Adipose tissue (tissue), 3 donors: ENCODE measurements around the gene CRACR2A. TPM values are rescaled to one million over a fixed set of nuclear protein-coding genes. Genes with fewer than 3 reads are reported as not detected.

Experiments used
- H3K27ac ChIP-seq: one replicate; pipeline ENCODE4 v1.5.1; 2013; ENCODE audit warnings: low read depth, low read length
- WGBS, 3 donors: extraction: QIAGEN DNeasy Blood & Tissue Kit; methylation state at CpG; one replicate each; pipeline ENCODE4 v1.1.7; 2013; 5-methylcytosine and 5-hydroxymethylcytosine counted together
- polyA plus RNA-seq, 3 donors: library from polyadenylated mRNA; stranded (reverse); fragments of 200-250 nt; gene quantifications; one replicate each; pipeline ENCODE4 v1.2.3, GENCODE V29; 2013
- donor health status: healthy with polysubstance abuse.
- donor health status: Bipolar disorder and iron deficiency.
- donor health status: healthy.

The CRACR2A gene
- polyA plus RNA-seq, 3 donors: 1.2 to 4.4 (median 1.5) TPM

DNA sequence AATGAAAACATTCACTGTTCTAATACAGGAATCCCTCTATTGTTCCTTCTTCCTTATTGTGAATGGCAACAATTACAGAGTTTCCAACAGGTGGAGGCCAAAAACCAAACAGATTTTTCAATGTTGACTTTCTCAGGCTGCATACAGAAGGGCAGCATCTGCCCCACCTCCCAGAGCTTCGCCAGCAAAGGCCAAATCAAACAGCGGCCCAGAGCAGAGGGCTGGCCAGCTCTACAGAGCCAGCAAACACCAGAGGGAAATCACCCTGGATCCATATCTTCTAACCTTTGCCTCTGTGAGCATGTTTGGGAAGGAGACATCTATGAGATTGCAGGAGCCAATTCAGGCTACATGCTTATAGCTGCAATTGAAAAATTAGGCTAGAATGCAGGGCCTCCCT, 4.4 kb upstream of the CRACR2A start:
- 19 to 80% (median 70%) methylated on average over 2 of the region's 2 CpGs for WGBS, 3 donors
- no peak overlapping the region for H3K27ac ChIP-seq

DNA sequence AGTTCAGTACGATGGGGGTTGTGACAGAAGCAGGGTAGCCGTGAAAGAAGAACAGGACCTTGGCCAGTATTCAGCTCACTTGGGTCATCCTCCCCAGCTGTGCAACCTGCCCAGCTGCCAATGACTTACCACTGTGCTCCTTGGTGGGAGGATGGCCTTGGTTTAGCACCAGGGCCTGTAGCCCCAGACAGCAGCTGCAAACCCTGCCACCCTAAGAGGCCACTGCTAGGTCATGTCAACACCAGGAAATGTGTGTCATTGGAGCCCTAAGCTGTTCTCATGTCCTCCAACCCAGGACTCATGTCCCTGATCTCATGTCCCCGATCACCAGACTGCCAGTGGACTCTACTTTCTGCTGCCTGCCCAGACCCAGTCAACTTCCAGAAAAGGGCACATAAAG, 3.0 kb upstream of the CRACR2A start:
- 79 to 86% (median 84%) methylated on average over 3 of the region's 3 CpGs for WGBS, 3 donors
- H3K27ac ChIP-seq: no peak overlapping the region

DNA sequence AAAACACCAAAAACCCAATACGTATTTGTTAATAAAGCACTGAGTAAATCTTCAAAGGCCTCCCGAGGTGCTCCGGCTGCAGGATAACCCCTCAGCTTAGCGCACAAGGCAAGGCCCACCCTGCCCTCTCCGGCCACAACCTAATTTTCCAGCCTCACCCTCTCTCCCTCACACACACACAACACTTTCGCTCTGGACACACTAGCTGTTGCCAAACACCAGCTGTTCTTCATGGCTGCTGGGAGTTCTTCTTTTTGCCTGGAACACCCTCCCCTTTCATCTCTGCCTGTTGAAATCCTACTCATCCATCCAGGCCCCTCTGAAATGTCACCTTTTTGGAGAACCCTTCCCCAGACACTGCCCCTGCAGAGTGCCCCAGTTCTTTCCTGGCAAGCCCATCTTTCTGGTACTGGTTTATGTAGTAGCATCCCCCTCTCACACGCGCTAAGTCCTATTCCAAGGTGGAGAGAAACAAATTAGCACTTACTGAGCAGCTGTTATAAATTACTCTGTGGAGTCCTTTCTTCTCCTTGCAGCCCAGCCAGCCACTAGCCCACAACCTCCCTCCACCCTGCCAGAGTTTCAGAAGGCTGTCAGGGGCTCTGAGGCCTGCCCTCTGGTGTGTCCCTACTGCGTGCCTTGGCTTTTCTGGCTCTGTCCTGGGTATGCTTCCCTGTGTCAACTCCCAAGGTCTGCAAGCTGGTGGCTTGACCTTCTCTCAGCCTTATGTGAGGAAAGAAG, 805 bp upstream of the CRACR2A start:
- no peak overlapping the region for H3K27ac ChIP-seq
- WGBS, 3 donors: 48 to 83% (median 52%) methylated on average over 9 of the region's 9 CpGs

DNA sequence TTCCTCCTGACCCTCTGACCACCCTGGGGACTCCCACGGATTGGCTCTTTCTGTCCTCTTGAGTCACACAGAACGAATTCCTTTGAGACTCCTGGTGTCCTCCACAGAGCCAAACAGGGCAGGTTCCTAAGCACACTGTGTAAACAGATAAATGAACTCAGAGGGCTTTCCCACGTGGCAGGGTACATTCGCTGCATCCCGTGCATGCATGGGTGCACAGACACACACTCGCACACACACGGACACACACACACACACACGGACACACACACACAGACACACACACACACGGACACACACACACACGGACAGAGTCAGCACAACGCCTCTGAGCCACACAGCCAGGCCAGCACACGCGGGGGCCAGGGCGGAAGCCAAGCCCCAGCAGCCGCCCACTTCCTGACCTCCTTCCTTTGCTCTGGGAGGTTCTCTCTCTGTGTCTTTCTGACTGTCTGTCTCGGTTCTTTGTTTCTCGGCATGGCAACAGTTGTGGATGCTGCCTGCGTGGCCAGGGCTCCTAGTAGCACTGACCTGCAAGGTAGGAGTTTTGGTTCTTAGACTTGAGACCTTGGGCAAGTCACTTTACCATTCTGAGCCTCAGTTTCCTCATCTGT, 706 bp downstream of the CRACR2A start:
- no peak overlapping the region for H3K27ac ChIP-seq
- 13 to 47% (median 20%) methylated on average over 18 of the region's 18 CpGs for WGBS, 3 donors

DNA sequence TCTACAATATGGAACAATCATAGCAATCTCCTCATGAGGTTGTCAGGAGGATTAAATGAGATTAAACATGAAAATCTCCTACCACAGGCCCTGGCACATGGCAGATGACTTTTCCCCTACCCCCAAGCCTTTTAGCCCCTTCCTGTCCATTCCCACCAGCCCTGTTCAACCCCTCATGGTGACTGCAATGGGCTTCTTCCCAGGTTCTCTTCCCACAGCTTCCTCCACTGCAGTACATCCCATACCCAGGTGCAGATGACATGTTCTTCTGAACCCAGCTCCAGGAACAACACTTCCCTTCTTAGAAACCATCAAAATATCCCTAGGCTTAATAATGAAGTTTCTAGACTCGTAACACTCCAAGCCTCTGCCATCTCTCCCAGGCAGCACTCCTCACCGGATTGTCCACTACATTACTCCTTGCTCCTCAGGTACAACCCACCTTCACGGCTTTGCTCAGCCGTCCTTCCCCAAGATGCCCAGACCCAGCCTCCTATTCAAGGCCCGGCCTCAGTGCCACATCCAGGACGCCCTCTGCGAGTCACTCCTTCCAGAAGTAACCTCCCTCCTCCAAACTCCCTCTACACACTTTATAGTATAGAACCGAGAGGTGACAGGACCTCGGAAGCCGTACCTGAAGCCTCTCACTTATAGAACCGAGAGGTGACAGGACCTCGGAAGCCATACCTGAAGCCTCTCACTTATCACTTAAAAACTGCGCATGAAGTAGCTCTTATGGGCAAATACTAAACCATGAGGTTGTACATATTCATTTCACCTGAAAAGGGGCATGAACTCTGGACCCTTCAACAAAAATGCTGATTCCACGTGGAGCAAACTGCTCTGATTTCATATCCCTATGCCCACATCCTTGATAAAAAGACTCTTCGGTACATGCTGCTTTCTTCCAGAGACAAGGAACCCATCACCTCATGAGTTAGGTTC, 1.5 kb downstream of the CRACR2A start:
- WGBS, 3 donors: 85 to 92% (median 91%) methylated on average over 15 of the region's 15 CpGs
- H3K27ac ChIP-seq: no peak overlapping the region

DNA sequence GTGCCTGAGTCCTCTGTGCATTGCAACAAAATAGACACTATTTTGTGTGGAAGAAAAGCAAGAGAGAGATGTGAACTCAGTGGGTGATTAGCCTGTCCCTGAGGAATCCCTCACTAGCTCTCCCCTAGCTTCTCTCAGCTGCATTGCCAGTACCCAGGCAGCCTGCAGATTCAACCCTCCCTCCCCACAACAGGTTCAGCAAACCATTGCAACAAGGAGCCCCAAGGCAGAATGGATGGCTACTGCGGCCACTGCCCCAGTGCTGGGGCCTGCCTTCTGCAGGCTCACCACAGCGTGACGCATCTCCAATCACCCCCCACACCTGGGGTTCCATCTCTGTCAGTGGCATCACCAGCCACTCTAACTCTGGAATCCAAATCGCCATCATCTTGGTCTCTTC, 2.3 kb downstream of the CRACR2A start:
- WGBS, 3 donors: 95 to 100% (median 97%) methylated on average over 3 of the region's 4 CpGs
- no peak overlapping the region for H3K27ac ChIP-seq

DNA sequence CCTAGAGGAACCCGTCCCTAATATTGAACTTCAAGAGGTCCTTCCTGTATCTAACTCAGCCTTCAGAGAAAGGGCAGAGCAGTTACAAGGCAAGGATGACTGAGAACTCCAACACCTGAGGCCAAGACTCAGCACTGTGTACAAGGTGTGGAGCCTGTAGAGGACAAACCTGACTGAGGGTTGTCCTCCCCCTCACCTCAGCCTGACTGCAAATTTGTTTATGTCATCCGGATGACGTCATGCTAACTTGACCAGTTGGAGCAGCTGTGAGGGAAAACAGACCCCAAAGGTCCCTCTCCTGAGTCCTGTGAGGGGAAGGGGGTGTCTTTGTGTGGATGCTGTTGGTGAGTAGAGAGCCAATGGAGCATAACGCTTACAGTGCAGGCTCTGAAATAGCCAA, 4.3 kb downstream of the CRACR2A start:
- WGBS, 3 donors: 75 to 84% (median 77%) methylated on average over 4 of the region's 4 CpGs
- H3K27ac ChIP-seq: no peak overlapping the region

DNA sequence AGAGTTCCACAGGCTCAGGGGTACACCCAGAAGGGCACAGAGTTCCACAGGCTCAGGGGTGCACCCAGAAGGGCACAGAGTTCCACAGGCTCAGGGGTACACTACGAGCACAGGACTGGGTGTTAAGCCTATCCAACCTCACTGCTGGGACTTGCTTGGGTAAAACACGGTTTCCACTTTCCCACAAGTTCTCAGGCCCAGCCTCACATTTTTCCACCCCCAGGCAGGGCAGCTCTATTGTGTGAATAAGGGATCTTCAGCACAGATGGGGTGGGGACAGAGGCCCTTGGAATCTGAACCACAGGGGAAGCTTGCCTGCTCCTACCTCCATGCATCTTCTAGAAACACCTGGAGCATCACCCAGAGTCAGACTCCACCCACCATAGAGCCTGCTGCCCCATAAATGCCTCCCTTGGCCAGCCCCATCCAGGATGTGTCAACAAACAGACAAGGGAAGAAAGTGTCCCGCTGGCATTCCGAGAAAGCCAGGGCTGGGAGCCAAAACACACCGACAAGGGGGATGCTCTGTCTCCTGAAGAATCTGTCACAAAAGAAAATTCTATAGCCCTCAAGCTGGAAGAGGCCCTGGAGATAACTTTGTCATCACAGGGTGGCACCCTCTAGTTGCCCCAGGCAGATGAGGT, 4.8 kb downstream of the CRACR2A start:
- 71 to 79% (median 72%) methylated on average over 5 of the region's 5 CpGs for WGBS, 3 donors
- H3K27ac ChIP-seq: no peak overlapping the region

DNA sequence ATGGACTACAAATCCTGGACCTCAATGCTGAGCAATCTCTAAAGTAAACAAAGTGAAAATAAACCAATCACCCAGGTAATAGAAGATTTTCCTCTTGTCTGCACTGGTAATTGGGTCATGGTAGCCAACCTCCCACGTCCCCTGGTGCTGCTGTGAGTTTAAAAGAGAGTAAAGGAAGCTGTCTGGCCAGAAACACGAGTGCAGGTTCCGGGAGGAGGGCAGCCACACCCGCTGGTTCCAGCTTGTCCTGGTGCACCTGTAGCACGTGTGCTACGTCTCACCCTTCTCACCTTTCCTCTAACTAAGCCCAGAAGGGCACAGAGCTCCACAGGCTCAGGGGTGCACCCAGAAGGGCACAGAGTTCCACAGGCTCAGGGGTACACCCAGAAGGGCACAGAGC, 5.4 kb downstream of the CRACR2A start:
- H3K27ac ChIP-seq: no peak overlapping the region
- 51 to 75% (median 74%) methylated on average over 6 of the region's 6 CpGs for WGBS, 3 donors

DNA sequence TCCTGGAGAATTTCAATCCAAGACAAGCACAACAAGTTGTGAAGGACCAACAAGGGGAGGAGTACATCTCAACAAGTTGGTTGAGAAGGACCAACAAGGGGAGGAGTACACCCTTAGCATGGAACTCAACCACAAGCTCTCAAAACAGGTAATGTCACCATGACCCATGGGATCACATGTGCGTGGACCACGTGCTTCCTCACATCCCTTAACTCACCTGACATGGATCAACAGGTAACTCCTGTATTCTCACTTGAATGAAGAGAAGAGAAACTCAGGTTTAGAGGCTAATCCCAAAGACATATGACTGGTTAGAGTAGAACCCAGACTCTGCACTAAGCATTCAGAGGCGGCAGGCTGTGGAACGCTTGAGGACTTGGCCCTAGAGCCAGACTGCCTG, 6.2 kb downstream of the CRACR2A start:
- WGBS, 3 donors: 97 to 98% (median 98%) methylated on average over 4 of the region's 4 CpGs
- no peak overlapping the region for H3K27ac ChIP-seq

DNA sequence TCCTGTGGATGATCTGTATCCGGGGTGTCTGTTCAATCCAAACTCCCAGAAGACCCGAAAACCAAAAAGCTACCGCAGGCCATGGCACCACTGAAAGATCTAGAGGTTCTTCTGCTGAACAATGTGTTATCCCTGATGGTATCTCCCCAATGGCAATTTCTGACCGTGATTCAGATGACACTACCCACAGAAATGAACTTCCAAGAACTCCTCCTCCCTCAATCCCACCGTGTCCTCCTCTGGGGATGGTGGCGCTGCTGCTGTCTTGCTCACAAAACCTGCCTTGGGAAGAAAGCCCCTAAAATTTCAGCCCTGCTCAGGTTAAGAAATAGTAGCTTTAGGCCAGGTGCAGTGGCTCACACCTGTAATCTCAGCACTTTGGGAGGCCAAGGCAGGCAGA, 7.8 kb downstream of the CRACR2A start:
- 89 to 96% (median 91%) methylated on average over 6 of the region's 6 CpGs for WGBS, 3 donors
- H3K27ac ChIP-seq: no peak overlapping the region

DNA sequence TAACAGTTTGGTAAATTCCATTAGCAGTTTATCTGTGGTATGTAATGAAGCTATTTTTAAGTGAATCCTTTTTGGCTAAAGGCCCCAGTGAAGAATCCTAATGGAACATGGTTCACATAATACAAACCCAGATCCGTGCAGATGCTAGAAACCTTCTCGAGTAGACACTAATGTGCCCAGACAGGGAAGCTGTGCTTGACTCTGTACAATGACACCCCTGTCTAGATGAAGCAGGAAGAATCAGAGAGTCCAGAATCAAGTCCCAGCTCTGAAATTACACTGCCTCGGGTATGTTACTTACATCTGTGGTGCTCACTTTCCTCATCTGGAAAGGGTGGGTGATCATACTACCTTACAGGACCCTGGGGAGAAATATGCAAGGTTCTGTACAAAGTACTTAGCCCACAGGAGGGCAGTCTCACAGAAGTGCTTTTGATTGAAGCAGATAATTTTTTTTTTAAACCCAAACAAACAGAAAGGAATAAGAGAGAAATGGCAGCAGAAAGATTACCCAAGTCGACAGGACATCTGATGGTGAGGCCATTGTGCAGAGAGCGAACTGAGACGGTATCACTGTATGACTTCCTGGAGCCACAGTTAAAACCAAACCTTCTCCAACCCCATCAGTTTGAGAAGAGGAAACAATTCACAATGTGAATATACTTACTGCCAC, 8.5 kb downstream of the CRACR2A start:
- H3K27ac ChIP-seq: no peak overlapping the region
- 76 to 78% (median 76%) methylated on average over 6 of the region's 6 CpGs for WGBS, 3 donors

DNA sequence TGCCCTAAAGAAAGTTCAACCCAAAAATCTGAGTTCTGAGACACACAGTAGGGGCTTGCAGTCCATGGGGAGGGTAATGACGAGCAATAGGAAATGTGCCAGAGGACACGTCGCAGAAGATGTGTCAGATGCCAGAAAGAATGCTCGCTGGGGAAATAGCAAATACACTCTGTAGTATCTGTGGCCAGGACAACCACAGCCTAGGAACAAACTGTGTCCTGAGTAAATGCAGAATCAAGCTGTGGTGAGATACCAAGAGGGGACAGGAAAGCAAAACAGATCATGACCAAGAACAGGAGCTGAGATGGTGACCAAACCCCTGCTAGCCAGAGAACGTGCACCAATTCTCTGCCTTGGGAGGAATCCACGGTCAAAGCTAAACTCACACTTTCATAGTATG, 9.1 kb downstream of the CRACR2A start:
- no peak overlapping the region for H3K27ac ChIP-seq
- 72 to 86% (median 76%) methylated on average over 6 of the region's 6 CpGs for WGBS, 3 donors

DNA sequence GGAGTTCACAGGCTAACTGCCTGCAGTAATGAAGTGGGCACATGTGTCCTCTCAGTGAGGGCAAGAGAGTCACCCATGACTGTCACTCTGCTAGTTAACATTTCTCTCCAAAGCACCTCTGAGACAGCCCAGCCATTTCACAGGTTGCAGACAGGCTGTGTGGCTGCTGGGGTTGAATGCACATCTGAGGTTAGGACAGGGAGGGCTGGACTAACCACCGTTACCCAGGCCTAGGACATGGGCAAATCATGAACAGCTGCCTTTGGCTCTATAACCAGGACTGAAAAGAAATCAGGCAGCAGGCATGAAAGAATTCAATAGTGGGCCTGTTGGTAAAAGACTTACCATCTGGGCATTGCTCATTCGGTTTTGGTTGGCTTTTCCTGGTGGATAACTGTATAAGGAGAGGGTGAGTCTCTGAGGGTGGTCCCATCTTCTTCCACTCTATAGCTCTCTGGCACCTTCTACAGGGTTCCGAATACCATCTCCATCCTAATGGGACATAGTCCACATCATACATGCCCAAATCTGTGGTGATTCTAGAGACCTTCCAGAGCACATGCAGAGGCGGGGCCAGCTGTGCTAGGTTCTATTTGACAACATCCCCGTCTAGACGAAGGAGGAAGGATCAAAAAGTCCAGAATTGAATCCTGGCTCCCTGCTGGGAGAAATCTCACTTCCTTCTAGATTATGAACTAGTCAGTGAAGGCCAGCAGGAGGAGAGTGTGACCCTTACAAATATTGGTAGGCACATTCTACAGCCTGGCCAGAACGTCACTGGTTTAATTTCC, 10.8 kb downstream of the CRACR2A start:
- WGBS, 3 donors: 81 to 87% (median 85%) methylated on average over 7 of the region's 7 CpGs
- no peak overlapping the region for H3K27ac ChIP-seq

DNA sequence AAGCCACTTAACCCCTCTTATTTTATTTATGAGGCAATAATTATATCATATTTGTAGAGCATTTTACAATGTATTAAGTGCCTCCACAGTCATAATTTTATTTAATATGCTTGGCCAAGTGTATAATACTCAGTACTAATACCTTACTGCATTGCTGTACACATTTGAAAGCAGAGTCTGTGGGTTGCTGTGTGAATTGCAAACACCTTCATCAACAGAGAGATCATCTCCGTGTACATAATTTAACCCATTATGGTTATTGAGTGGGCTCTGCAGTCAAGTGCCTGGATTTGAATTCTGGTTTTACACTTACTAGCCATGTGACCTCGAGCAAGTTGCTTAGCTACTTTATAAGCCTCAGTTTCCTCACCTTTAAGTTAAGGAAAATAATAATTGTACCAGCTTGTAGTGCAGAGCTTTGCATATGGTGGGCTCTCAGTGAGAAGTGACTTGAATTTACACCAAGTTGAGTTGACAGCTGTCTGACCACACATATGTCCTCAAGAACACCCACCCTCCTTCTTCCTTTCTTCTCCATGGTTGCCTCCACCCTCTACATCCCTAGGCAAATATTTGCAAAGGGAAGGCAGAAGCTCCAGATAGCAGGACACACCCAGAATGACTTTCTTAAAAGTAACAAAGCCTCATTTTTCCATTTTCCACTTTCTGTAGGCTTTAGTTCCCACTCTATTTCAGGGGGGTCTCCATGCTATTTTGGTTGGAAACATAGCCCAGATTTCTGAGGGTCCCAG, 12.3 kb downstream of the CRACR2A start:
- no peak overlapping the region for H3K27ac ChIP-seq
- WGBS, 3 donors: 68 to 81% (median 77%) methylated on average over 2 of the region's 2 CpGs

DNA sequence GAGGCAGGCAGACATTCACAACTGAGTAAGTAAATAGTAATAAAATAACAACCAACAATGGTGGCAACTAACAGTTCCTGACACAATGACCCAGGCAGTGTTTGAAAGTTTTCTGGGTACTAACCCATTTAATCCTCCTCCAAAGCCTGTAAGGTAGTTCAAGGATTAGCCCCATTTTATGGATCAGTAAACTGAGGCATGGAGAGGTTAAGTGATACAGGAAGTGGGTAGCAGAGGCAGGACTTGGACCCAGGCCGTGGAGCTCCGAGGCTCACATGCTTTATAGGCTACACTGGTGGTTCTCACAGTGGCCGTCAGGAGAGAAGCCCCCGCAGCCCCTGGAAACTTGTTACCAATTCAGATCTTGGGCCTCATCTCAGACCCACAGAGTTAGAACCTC, 17.5 kb downstream of the CRACR2A start:
- 93 to 98% (median 98%) methylated on average over 4 of the region's 4 CpGs for WGBS, 3 donors
- H3K27ac ChIP-seq: no peak overlapping the region

DNA sequence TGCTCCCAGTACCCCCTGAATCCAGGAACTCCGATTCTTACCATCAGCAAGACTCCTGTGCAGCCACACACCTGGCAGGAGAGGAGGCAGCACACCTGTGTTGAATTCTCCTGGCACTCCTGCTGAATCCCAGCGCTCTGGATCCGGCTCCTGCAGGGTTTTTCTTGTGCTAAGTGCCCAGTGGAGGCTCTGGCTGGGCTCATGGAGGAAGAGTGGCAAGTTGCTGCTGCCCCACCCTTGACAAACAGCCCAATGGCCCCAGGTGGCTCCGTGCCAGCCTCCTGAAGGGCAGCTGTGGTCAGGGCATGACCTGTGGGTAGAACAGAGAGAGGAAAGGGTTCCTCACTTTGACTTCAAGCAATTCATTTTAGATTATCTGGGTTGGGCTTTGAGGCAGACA, 20.0 kb downstream of the CRACR2A start:
- H3K27ac ChIP-seq: no peak overlapping the region
- WGBS, 3 donors: 75 to 90% (median 82%) methylated on average over 4 of the region's 4 CpGs
